Natural killer cell (primary cell): ENCODE data around the gene CCDC12. TPM values are rescaled to one million over a fixed set of nuclear protein-coding genes. Genes with fewer than 3 reads are reported as not detected.

ENCODE experiments used
- ATAC-seq, 3 donors: fragments of 150-1000 bp in 2 of 3; fragments of 200-7000 bp in 1 of 3; cut with Tn5 transposase; 1 replicate in 1 of 3; 2 replicates in 2 of 3; pipeline ENCODE4 v1.10.0; 2021; ENCODE audit warnings: mild to moderate bottlenecking in 2 of 3, moderate library complexity in 2 of 3
- DNase-seq, 2 donors: peaks; one replicate each; pipeline versions ENCODE4 v3.0.0 to v3.0.0-alpha.2; 2013 to 2021; ENCODE audit warnings: mixed read lengths in 1 of 2
- H3K27ac ChIP-seq: one replicate; pipeline ENCODE4 v1.5.1; 2013; ENCODE audit warnings: mild to moderate bottlenecking, low read length
- H3K27me3 ChIP-seq: one replicate; pipeline ENCODE4 v1.6.1; 2013; ENCODE audit warnings: low read length; ENCODE audit not compliant: control insufficient read depth, insufficient read depth
- H3K36me3 ChIP-seq: one replicate; pipeline ENCODE4 v1.6.1; 2013; ENCODE audit warnings: low read length; ENCODE audit not compliant: control insufficient read depth, insufficient read depth
- H3K4me1 ChIP-seq: one replicate; pipeline ENCODE4 v1.6.1; 2013; ENCODE audit warnings: low read length; ENCODE audit not compliant: control insufficient read depth, insufficient read depth
- H3K4me3 ChIP-seq: one replicate; pipeline ENCODE4 v1.5.1; 2013; ENCODE audit warnings: low read length
- H3K9me3 ChIP-seq: one replicate; pipeline ENCODE4 v1.6.1; 2013; ENCODE audit warnings: low read length; ENCODE audit not compliant: control insufficient read depth, insufficient read depth
- H3K27ac Mint-ChIP-seq, 2 donors: one replicate each; pipeline ENCODE4 v1.8.0; 2022; ENCODE audit warnings: mild to moderate bottlenecking in 2 of 2, mixed read lengths in 2 of 2, moderate library complexity in 1 of 2
- H3K27me3 Mint-ChIP-seq, 2 donors: one replicate each; pipeline ENCODE4 v1.8.0; 2022; ENCODE audit warnings: low read depth in 2 of 2, mixed read lengths in 2 of 2
- H3K36me3 Mint-ChIP-seq: one replicate; pipeline ENCODE4 v1.8.0; 2022; ENCODE audit warnings: mixed read lengths
- H3K4me1 Mint-ChIP-seq, 2 donors: one replicate each; pipeline ENCODE4 v1.8.0; 2022; ENCODE audit warnings: mixed read lengths in 2 of 2
- H3K4me3 Mint-ChIP-seq: one replicate; pipeline ENCODE4 v1.8.0; 2022; ENCODE audit warnings: mild to moderate bottlenecking, moderate library complexity, mixed read lengths
- H3K9me3 Mint-ChIP-seq, 2 donors: one replicate each; pipeline ENCODE4 v1.8.0; 2022; ENCODE audit warnings: mixed read lengths in 2 of 2
- CTCF ChIP-seq: fragments of 200-600 bp; IDR thresholded peaks from one replicate; pipeline ENCODE4 v1.8.0; 2022; ENCODE audit warnings: antibody characterized with exemption
- WGBS: methylation state at CpG from one replicate; pipeline ENCODE4 v1.1.7; 2013; ENCODE audit warnings: missing lambda C conversion rate; ENCODE audit not compliant: insufficient coverage; 5-methylcytosine and 5-hydroxymethylcytosine counted together
- intact Hi-C: fragments of 100-400 bp; cut with micrococcal nuclease; formaldehyde crosslinking; loops from one replicate; pipeline ENCODE4 v1.14.2; 2022
- total RNA-seq, 4 donors: library from RNA; stranded (reverse); fragments of 120-200 nt in 1 of 4; gene quantifications; one replicate each; pipeline versions ENCODE4 v1.2.3 to v1.2.4, GENCODE V29; 2013 to 2022

Gene CCDC12
- total RNA-seq, 3 donors from 2014 or later (not counting 1 experiment from before 2014, with no cell fraction given) = 104 to 114 (median 111) TPM

GRCh38 chr3:46986055-46986730, 9.6 kb upstream of the CCDC12 start:
- DNase-seq (no peak), ATAC-seq (no peak)
- Mint-ChIP-seq H3K36me3 (no peaks in the 10 kb centered on the region), H3K9me3 (no peaks in the 10 kb centered on the region), H3K4me3 (peak overlapping the region; percentile 81), H3K27ac (peak overlapping the region; percentile 84 to 88), H3K27me3 (no peaks in the 10 kb centered on the region), H3K4me1 (peaks cover 57 to 91% of the 10 kb centered on the region in 2 donors)
- H3K4me3 ChIP-seq = no peak overlapping the region
- H3K36me3 ChIP-seq = peaks cover 35% of the 10 kb centered on the region
- H3K9me3 ChIP-seq = no peaks in the 10 kb centered on the region
- peak overlapping the region; percentile 74 for H3K27ac ChIP-seq
- no peaks in the 10 kb centered on the region for H3K27me3 ChIP-seq
- 87% methylated on average over 4 of the region's 4 CpGs for WGBS
- intact Hi-C loops = loop anchor here (2.0 kb wide), 1 partner anchor 23 kb away; no protein-coding TSS in a partner anchor
- H3K4me1 ChIP-seq = peaks cover 98% of the 10 kb centered on the region
- TF ChIP-seq CTCF = no peak

GRCh38 chr3:46985588-46985987, 9.0 kb upstream of the CCDC12 start:
- 91% methylated on average over 5 of the region's 5 CpGs for WGBS
- intact Hi-C loops = no loop called here
- H3K4me1 Mint-ChIP-seq = peaks cover 57 to 88% of the 10 kb centered on the region in 2 donors

GRCh38 chr3:46984591-46985459, 8.3 kb upstream of the CCDC12 start:
- Histone ChIP-seq H3K27ac (peak overlapping the region; percentile 74), H3K4me1 (peaks cover 98% of the 10 kb centered on the region), H3K4me3 (no peak overlapping the region), H3K9me3 (no peaks in the 10 kb centered on the region), H3K36me3 (peaks cover 23% of the 10 kb centered on the region), H3K27me3 (no peaks in the 10 kb centered on the region)
- Mint-ChIP-seq H3K4me1 (peaks cover 57 to 83% of the 10 kb centered on the region in 2 donors), H3K4me3 (peak overlapping the region; percentile 63), H3K27ac (peak overlapping the region; percentile 84 to 88), H3K27me3 (no peaks in the 10 kb centered on the region), H3K36me3 (no peaks in the 10 kb centered on the region), H3K9me3 (no peaks in the 10 kb centered on the region)
- no peak for TF ChIP-seq CTCF
- intact Hi-C loops = no loop called here
- no peak for ATAC-seq
- no peak for DNase-seq
- 87% methylated on average over 10 of the region's 11 CpGs for WGBS

More at GRCh38 chr3:46985588-46985987, 9.0 kb upstream of the CCDC12 start:
- ATAC-seq = no peak
- peak overlapping the region; percentile 74 for H3K27ac ChIP-seq
- no peak overlapping the region for H3K4me3 ChIP-seq
- no peak for DNase-seq
- Mint-ChIP-seq H3K27ac (peak overlapping the region; percentile 84 to 88), H3K4me3 (no peak overlapping the region), H3K36me3 (no peaks in the 10 kb centered on the region), H3K27me3 (no peaks in the 10 kb centered on the region), H3K9me3 (no peaks in the 10 kb centered on the region)
- no peaks in the 10 kb centered on the region for H3K9me3 ChIP-seq
- no peak for TF ChIP-seq CTCF
- H3K4me1 ChIP-seq = peaks cover 98% of the 10 kb centered on the region
- H3K36me3 ChIP-seq = peaks cover 29% of the 10 kb centered on the region
- no peaks in the 10 kb centered on the region for H3K27me3 ChIP-seq
